Choroid plexus epithelial cell (primary cell): Measurements from ENCODE around the gene NBPF3.
"Not testable (repeated sequence)": the region's sequence is repeated elsewhere in the genome, so short reads cannot be mapped to it uniquely, and the experiment has no call there.

Experiments used
- DNase-seq: peaks from one replicate; pipeline ENCODE4 v3.0.0-alpha.2; 2010; ENCODE audit warnings: low read depth
- H3K4me3 ChIP-seq: 2 replicates; pipeline ENCODE4 v1.5.1; 2011; ENCODE audit warnings: low read depth, mild to moderate bottlenecking, control low read depth, low read length, moderate library complexity
- TF ChIP-seq, protein P1 (sequence below): conservative IDR thresholded peaks from 2 replicates; pipeline ENCODE4 v1.5.1; 2011; ENCODE audit warnings: low read depth, mild to moderate bottlenecking, control low read depth, inconsistent platforms, low read length, moderate library complexity

Gene NBPF3

DNA sequence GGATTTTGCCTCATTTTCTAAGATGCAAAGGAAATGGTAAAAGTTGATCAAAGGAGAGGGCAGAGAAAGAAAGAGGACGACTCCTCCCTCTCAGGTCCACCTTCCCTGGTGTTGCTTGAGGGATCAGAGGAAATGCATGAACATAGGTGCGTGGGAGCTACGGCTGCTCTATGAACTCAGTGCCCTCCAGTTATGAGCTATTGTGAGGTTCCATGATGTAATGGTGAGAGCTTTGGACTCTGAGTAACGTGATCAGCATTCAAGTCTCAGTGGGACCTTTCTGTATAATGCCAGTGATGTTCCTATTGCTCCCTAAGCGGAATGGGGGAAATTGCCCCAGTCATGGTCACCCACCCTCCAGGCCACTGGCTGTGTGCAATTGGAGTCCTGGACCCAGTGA lies 25.9 kb upstream of the NBPF3 start:
- H3K4me3 ChIP-seq, result no peak overlapping the region
- DNase-seq, result no peak
- TF ChIP-seq, protein P1, sequence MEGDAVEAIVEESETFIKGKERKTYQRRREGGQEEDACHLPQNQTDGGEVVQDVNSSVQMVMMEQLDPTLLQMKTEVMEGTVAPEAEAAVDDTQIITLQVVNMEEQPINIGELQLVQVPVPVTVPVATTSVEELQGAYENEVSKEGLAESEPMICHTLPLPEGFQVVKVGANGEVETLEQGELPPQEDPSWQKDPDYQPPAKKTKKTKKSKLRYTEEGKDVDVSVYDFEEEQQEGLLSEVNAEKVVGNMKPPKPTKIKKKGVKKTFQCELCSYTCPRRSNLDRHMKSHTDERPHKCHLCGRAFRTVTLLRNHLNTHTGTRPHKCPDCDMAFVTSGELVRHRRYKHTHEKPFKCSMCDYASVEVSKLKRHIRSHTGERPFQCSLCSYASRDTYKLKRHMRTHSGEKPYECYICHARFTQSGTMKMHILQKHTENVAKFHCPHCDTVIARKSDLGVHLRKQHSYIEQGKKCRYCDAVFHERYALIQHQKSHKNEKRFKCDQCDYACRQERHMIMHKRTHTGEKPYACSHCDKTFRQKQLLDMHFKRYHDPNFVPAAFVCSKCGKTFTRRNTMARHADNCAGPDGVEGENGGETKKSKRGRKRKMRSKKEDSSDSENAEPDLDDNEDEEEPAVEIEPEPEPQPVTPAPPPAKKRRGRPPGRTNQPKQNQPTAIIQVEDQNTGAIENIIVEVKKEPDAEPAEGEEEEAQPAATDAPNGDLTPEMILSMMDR, result no peak

GRCh38 chr1:21420378-21420777 lies 19.6 kb upstream of the NBPF3 start:
- H3K4me3 ChIP-seq, DNase-seq: not testable (repeated sequence)

DNA sequence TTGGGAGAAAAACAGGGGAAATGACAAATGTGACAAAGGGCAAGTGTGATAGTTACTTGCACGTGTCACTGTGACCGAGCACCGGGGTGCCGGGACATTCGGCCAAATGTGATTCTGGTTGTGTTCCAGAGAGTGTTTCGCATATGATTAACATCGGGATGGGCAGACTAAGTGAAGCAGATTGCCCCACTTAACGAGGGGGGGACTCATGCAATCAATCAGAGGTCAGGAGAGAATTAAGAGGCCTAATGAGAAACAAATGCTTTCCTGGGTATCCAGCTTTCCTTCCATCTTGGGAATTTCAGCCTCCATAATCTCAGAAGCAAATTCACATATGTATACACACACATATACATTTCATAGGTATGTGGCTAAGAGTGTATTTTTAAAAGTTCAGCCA lies 18.6 kb upstream of the NBPF3 start:
- not testable (repeated sequence) for DNase-seq, H3K4me3 ChIP-seq

- H3K4me3 ChIP-seq, DNase-seq: not testable (repeated sequence)
Observed at GRCh38 chr1:21427798-21428480, 12.0 kb upstream of the NBPF3 start.

- DNase-seq, H3K4me3 ChIP-seq: not testable (repeated sequence)
Observed at GRCh38 chr1:21428481-21429073, 11.4 kb upstream of the NBPF3 start.

DNA sequence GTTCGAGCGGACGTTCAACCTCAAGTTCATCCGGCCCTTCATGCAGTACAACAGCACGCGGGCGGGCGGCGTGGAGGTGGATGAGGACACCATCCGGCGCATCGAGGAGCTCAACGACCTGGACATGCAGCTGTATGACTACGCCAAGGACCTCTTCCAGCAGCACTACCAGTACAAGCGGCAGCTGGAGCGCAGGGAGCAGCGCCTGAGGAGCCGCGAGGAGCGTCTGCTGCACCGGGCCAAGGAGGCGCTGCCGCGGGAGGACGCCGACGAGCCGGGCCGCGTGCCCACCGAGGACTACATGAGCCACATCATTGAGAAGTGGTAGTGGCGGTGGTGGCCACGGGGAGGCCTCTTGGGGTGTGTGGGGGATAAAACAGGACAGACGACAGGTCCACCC lies 10.7 kb upstream of the NBPF3 start:
- not testable (repeated sequence) for H3K4me3 ChIP-seq, DNase-seq

- not testable (repeated sequence) for H3K4me3 ChIP-seq, DNase-seq
Observed at GRCh38 chr1:21430875-21431274, 9.1 kb upstream of the NBPF3 start.

DNA sequence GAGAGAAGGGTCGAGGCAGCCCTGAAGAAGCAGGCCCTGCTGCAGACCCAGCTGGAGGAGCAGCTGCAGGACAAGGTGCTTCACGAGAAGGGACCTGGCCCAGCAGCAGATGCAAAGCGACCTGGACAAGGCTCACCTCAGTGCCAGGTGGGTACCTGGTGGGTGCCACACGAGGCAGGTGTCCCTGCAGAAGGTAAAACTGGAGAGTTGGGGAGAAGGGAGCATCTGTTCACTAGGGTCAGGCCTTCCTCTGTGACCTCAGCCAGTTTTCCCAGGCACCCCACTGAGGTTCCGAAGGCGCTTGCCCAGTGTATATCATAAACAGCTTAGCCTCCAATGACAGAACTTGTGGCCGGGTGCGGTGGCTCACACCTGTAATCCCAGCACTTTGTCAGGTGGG lies 5.5 kb upstream of the NBPF3 start:
- H3K4me3 ChIP-seq, result no peak overlapping the region
- DNase-seq, result no peak
- TF ChIP-seq, protein P1, result no peak

DNA sequence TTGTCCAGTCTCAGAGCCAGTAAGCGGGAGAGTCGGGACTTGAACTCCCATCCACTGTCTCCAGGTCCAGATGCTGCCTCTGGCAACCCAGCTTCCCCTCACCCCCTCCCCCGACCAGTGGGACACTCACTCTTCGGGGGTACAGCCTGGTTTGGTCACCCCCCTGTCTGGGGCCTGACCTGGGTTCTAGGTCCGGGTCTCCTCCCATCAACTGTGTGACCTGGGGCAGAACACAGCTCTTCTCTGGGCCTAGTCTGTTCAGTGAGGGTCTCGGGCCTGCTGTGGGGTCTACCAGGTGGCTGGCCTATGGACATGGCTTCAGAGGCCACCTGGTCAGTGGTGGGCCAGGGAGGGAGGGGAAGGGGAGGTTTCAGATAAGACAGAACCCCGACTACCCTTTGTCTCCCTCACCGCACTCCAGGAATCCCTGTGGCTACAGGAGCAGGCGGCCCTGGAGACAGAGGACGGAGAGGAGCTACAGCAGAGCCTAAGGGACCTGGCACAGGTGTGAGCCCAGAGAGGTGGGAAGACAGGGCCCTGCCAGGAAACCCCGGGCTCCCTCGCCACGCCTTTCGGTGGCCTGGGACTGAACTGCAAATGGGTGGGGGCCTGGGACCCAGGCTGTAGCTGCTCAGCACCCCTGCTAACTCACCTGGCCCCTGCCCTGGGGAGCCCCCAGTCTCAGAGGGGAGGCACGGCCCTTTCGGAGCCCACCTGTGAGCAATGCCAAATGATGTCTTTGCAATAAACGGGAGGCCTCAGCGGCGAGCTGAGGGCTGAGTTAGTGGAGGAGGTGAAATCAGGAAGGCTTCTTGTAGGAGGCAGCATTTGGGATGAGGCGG lies 4.1 kb upstream of the NBPF3 start:
- DNase-seq, result no peak
- TF ChIP-seq, protein P1, result no peak
- H3K4me3 ChIP-seq, result peak overlapping the region; percentile 49

GRCh38 chr1:21436488-21437340 lies 3.2 kb upstream of the NBPF3 start:
- DNase-seq, result no peak
- TF ChIP-seq, protein P1, result no peak
- H3K4me3 ChIP-seq, result peak overlapping the region; percentile 49
